Neural crest cell (in vitro differentiated cells): ENCODE data around the gene GALNT15. TPM values are rescaled to one million over a fixed set of nuclear protein-coding genes. Genes with fewer than 3 reads are reported as not detected.

Experiments used
- DNase-seq: peaks from one replicate; pipeline ENCODE4 v3.0.0; 2021; ENCODE audit warnings: low read depth, mixed read lengths, low spot score
- H3K27ac Mint-ChIP-seq: one replicate; pipeline ENCODE4 v1.8.0; 2021; ENCODE audit warnings: mild to moderate bottlenecking, mixed read lengths; ENCODE audit not compliant: unreplicated experiment
- H3K27me3 Mint-ChIP-seq: 2 replicates; pipeline ENCODE4 v1.8.0; 2021; ENCODE audit warnings: low read depth, mild to moderate bottlenecking, mixed read lengths
- H3K36me3 Mint-ChIP-seq: 2 replicates; pipeline ENCODE4 v1.8.0; 2021; ENCODE audit warnings: low read depth, mild to moderate bottlenecking, mixed read lengths
- H3K4me1 Mint-ChIP-seq: 2 replicates; pipeline ENCODE4 v1.8.0; 2021; ENCODE audit warnings: mixed read lengths
- H3K4me3 Mint-ChIP-seq: one replicate; pipeline ENCODE4 v1.8.0; 2021; ENCODE audit warnings: mild to moderate bottlenecking, mixed read lengths
- H3K9me3 Mint-ChIP-seq: 2 replicates; pipeline ENCODE4 v1.8.0; 2021; ENCODE audit warnings: mixed read lengths
- CTCF ChIP-seq: fragments of 200-600 bp; sonication (generic); conservative IDR thresholded peaks from 2 replicates; pipeline ENCODE4 v1.5.0; 2021; ENCODE audit warnings: antibody characterized with exemption, mild to moderate bottlenecking
- total RNA-seq: library from RNA; stranded (reverse); gene quantifications from 2 replicates; pipeline ENCODE4 v1.2.1, GENCODE V29; 2021

The GALNT15 gene
- total RNA-seq, 1 donor from 2014 or later = not detected

GRCh38 chr3:16132928-16133327 lies 41.6 kb upstream of the GALNT15 start:
- H3K36me3 Mint-ChIP-seq = no peaks in the 10 kb centered on the region
- peaks cover 2% of the 10 kb centered on the region for H3K9me3 Mint-ChIP-seq
- no peak overlapping the region for H3K4me3 Mint-ChIP-seq
- DNase-seq = no peak
- H3K27ac Mint-ChIP-seq = peak overlapping the region; percentile 38
- no peaks in the 10 kb centered on the region for H3K4me1 Mint-ChIP-seq
- no peak for TF ChIP-seq CTCF
- H3K27me3 Mint-ChIP-seq = no peaks in the 10 kb centered on the region

- Mint-ChIP-seq H3K4me3 (no peak overlapping the region), H3K27ac (no peak overlapping the region), H3K36me3 (no peaks in the 10 kb centered on the region), H3K9me3 (peaks cover 2% of the 10 kb centered on the region), H3K4me1 (no peaks in the 10 kb centered on the region), H3K27me3 (no peaks in the 10 kb centered on the region)
- TF ChIP-seq CTCF = no peak
- DNase-seq = no peak
Measured at GRCh38 chr3:16134173-16134928, 40.1 kb upstream of the GALNT15 start.

GRCh38 chr3:16136055-16136454 lies 38.4 kb upstream of the GALNT15 start:
- H3K27me3 Mint-ChIP-seq = no peaks in the 10 kb centered on the region
- no peak overlapping the region for H3K27ac Mint-ChIP-seq
- H3K9me3 Mint-ChIP-seq = peaks cover 6% of the 10 kb centered on the region
- TF ChIP-seq CTCF = no peak
- no peak overlapping the region for H3K4me3 Mint-ChIP-seq
- no peak for DNase-seq
- no peaks in the 10 kb centered on the region for H3K36me3 Mint-ChIP-seq
- H3K4me1 Mint-ChIP-seq = no peaks in the 10 kb centered on the region

GRCh38 chr3:16137044-16137443 lies 37.4 kb upstream of the GALNT15 start:
- Mint-ChIP-seq H3K9me3 (peaks cover 8% of the 10 kb centered on the region), H3K36me3 (no peaks in the 10 kb centered on the region), H3K27ac (no peak overlapping the region), H3K27me3 (no peaks in the 10 kb centered on the region), H3K4me1 (no peaks in the 10 kb centered on the region), H3K4me3 (no peak overlapping the region)
- TF ChIP-seq CTCF = no peak
- DNase-seq = no peak

- no peaks in the 10 kb centered on the region for H3K36me3 Mint-ChIP-seq
- no peak overlapping the region for H3K27ac Mint-ChIP-seq
- H3K4me3 Mint-ChIP-seq = no peak overlapping the region
- no peaks in the 10 kb centered on the region for H3K27me3 Mint-ChIP-seq
- H3K9me3 Mint-ChIP-seq = peaks cover 8% of the 10 kb centered on the region
- no peak for DNase-seq
- no peak for TF ChIP-seq CTCF
- no peaks in the 10 kb centered on the region for H3K4me1 Mint-ChIP-seq
Measured at GRCh38 chr3:16137977-16138376, 36.5 kb upstream of the GALNT15 start.
